HepG2 (cell line): ENCODE results near the gene ZNF559. TPM values are rescaled to one million over a fixed set of nuclear protein-coding genes. Genes with fewer than 3 reads are reported as not detected.

ENCODE experiments used
- ARHGAP35 ChIP-seq: sonication (generic); formaldehyde crosslinking; IDR thresholded peaks from 2 replicates; pipeline ENCODE4 v1.9.0; 2022; ENCODE audit warnings: mild to moderate bottlenecking, inconsistent platforms, moderate library complexity, missing genetic modification reagents, borderline replicate concordance
- ARNT ChIP-seq: fragments of 450-650 bp; IDR thresholded peaks from 2 replicates; pipeline ENCODE4 v1.6.1; 2017
- ATRX ChIP-seq: sonication (generic); formaldehyde crosslinking; IDR thresholded peaks from 2 replicates; pipeline ENCODE4 v1.4.0; 2020; ENCODE audit warnings: missing genetic modification reagents, borderline replicate concordance
- EHMT2 ChIP-seq: fragments of 200-600 bp; sonication (generic); IDR thresholded peaks from 2 replicates; pipeline ENCODE4 v1.7.0; 2017; ENCODE audit warnings: antibody characterized with exemption, low read depth, low read length, borderline replicate concordance
- GABPB1 ChIP-seq: IDR thresholded peaks from 2 replicates; pipeline ENCODE4 v1.6.1; 2016; ENCODE audit warnings: mild to moderate bottlenecking, missing genetic modification reagents, moderate library complexity, missing compliant biosample characterization
- NR1H2 ChIP-seq: sonication (generic); formaldehyde crosslinking; IDR thresholded peaks from 2 replicates; pipeline ENCODE4 v1.8.1; 2022; ENCODE audit warnings: low read depth, missing genetic modification reagents, borderline replicate concordance
- RAD21 ChIP-seq: fragments of 450-650 bp; formaldehyde crosslinking; IDR thresholded peaks from 2 replicates; pipeline ENCODE4 v1.5.0; 2020; ENCODE audit warnings: mild to moderate bottlenecking
- SIN3A ChIP-seq: IDR thresholded peaks from 2 replicates; pipeline ENCODE4 v1.6.1; 2011; ENCODE audit warnings: low read depth, mild to moderate bottlenecking, control low read depth, low read length, borderline replicate concordance
- SMAD1 ChIP-seq: sonication (generic); formaldehyde crosslinking; IDR thresholded peaks from 2 replicates; pipeline ENCODE4 v1.4.0; 2020; ENCODE audit warnings: missing genetic modification reagents, low read depth, mild to moderate bottlenecking, borderline replicate concordance
- SNAPC2 ChIP-seq: sonication (generic); formaldehyde crosslinking; IDR thresholded peaks from 2 replicates; pipeline ENCODE4 v1.8.1; 2022; ENCODE audit warnings: mild to moderate bottlenecking, missing genetic modification reagents
- SP4 ChIP-seq: sonication (generic); formaldehyde crosslinking; IDR thresholded peaks from 2 replicates; pipeline ENCODE4 v1.8.1; 2023; ENCODE audit warnings: mild to moderate bottlenecking, missing genetic modification reagents
- ZBTB42 ChIP-seq: sonication (generic); formaldehyde crosslinking; IDR thresholded peaks from 2 replicates; pipeline ENCODE4 v1.5.0; 2020; ENCODE audit warnings: mild to moderate bottlenecking, missing genetic modification reagents
- ZC3H13 ChIP-seq: sonication (generic); formaldehyde crosslinking; IDR thresholded peaks from 2 replicates; pipeline ENCODE4 v1.8.1; 2023; ENCODE audit warnings: mild to moderate bottlenecking, missing genetic modification reagents, moderate library complexity
- ZEB1 ChIP-seq: IDR thresholded peaks from 2 replicates; pipeline ENCODE4 v1.6.1; 2012; ENCODE audit warnings: mild to moderate bottlenecking, low read depth, inconsistent platforms; ENCODE audit not compliant: insufficient replicate concordance
- ZKSCAN5 ChIP-seq: sonication (generic); formaldehyde crosslinking; IDR thresholded peaks from 2 replicates; pipeline ENCODE4 v1.5.1; 2020; ENCODE audit warnings: mild to moderate bottlenecking, missing genetic modification reagents
- ZNF12 ChIP-seq: sonication (generic); formaldehyde crosslinking; IDR thresholded peaks from 2 replicates; pipeline ENCODE4 v1.5.0; 2020; ENCODE audit warnings: missing genetic modification reagents
- ZNF143 ChIP-seq: sonication (generic); formaldehyde crosslinking; IDR thresholded peaks from 2 replicates; pipeline ENCODE4 v1.4.0; 2020; ENCODE audit warnings: missing genetic modification reagents
- ZNF296 ChIP-seq: sonication (generic); formaldehyde crosslinking; conservative IDR thresholded peaks from 2 replicates; pipeline ENCODE4 v1.5.0; 2020; ENCODE audit warnings: mild to moderate bottlenecking, missing genetic modification reagents
- ZNF468 ChIP-seq: sonication (generic); formaldehyde crosslinking; IDR thresholded peaks from 2 replicates; pipeline ENCODE4 v1.8.0; 2022; ENCODE audit warnings: mild to moderate bottlenecking, moderate library complexity, missing genetic modification reagents
- ZNF720 ChIP-seq: sonication (generic); formaldehyde crosslinking; IDR thresholded peaks from 2 replicates; pipeline ENCODE4 v1.4.0; 2020; ENCODE audit warnings: missing genetic modification reagents
- ZNF792 ChIP-seq: IDR thresholded peaks from 2 replicates; pipeline ENCODE4 v1.6.1; 2016
- ZSCAN12 ChIP-seq: sonication (generic); formaldehyde crosslinking; IDR thresholded peaks from 2 replicates; pipeline ENCODE4 v1.9.0; 2021; ENCODE audit warnings: mild to moderate bottlenecking, missing genetic modification reagents
- polyA plus RNA-seq, 8 experiments: library from polyadenylated mRNA; depleted of rRNA in 3 of 8; stranded (reverse) in 7 of 8; unstranded in 1 of 8; fragments of >200 nt; fragmentation: Illumina TruSeq in 4 of 8; extraction: Trizol in 4 of 8; gene quantifications; 2 replicates each; pipeline versions ENCODE4 v1.2.1 to v1.2.3, GENCODE V29; 2011 to 2016; ENCODE audit warnings: low read depth in 4 of 8, missing spikeins in 1 of 8, mixed read lengths in 1 of 8; ENCODE audit not compliant: insufficient read depth in 1 of 8
- total RNA-seq, 5 experiments: library from RNA; depleted of rRNA; stranded (reverse); fragments of >200 nt; fragmentation: Illumina TruSeq; extraction: Trizol; gene quantifications; 2 replicates each; pipeline ENCODE4 v1.2.3, GENCODE V29; 2016; ENCODE audit warnings: low read depth in 1 of 5
- TF ChIP-seq, protein P1 (sequence below): sonication (generic); formaldehyde crosslinking; IDR thresholded peaks from 2 replicates; pipeline ENCODE4 v1.8.0; 2022; ENCODE audit warnings: missing genetic modification reagents, low read depth, mild to moderate bottlenecking, borderline replicate concordance
- TF ChIP-seq, protein P2 (sequence below): sonication (generic); formaldehyde crosslinking; IDR thresholded peaks from 2 replicates; pipeline ENCODE4 v1.5.0; 2020; ENCODE audit warnings: missing genetic modification reagents, mild to moderate bottlenecking, borderline replicate concordance
- TF ChIP-seq, protein P3 (sequence below): sonication (generic); formaldehyde crosslinking; conservative IDR thresholded peaks from 2 replicates; pipeline ENCODE4 v1.4.0; 2020; ENCODE audit warnings: missing genetic modification reagents
- TF ChIP-seq, protein P4 (sequence below): sonication (generic); formaldehyde crosslinking; IDR thresholded peaks from 2 replicates; pipeline ENCODE4 v1.4.0; 2020; ENCODE audit warnings: missing genetic modification reagents; ENCODE audit errors: not compliant biosample characterization
- TF ChIP-seq, protein P5 (sequence below): sonication (generic); formaldehyde crosslinking; IDR thresholded peaks from 2 replicates; pipeline ENCODE4 v1.5.0; 2020; ENCODE audit warnings: missing genetic modification reagents, mild to moderate bottlenecking, borderline replicate concordance

The ZNF559 gene
- total and polyA plus RNA-seq, 2 of the 13 experiments (the other 11 are each of a cell fraction or from before 2014, with no cell fraction given) = 6.3 to 9.8 TPM

DNA sequence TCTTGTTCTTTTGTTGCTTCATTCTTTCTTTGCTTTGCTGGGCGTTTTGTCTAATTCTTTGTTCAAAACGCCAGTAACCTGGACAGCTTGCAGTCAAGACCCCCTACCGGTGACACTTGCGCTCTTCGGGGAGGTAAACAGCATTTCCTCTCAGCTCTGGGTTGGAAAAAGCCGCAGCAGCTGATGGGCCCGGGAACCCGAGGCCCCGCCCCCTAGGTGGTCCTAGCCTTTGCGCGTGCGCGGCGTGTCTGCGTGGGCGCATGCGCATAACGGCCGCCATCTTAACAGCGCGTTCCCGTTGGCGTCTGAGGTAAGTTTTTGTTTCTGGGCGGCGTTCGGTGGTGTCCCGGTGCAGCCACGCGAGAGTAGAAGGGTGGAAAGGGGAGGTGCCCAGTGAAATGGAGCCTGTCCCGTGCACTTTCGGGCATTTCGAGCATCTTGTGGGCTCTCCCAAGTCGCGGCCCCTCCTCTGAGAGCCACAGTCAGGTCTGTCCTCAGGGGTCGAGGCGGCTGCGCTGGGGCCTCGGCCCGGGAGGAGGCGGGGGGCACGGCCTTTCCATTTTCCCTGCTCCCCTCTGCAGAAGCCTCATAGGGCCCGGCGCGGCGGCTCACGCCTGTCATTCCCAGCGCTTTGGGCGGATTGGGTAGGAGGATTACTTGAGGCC, at the start of gene ZNF559 (continued):
- TF ChIP-seq ZC3H13 (no peak), SMAD1 (CRISPR knock-in tag) (no peak), ARHGAP35 (no peak), NR1H2 (CRISPR knock-in tag) (no peak), ZNF468 (CRISPR knock-in tag) (no peak), ZNF792 (CRISPR knock-in tag) (no peak), EHMT2 (no peak), ZNF12 (CRISPR knock-in tag) (no peak), ZSCAN12 (CRISPR knock-in tag) (no peak), ZBTB42 (CRISPR knock-in tag) (no peak), ZNF296 (CRISPR knock-in tag) (no peak), GABPB1 (CRISPR knock-in tag) (peak; percentile 61; the same call in 1 of the 2 replicates), ZNF143 (CRISPR knock-in tag) (no peak), ZKSCAN5 (0 out of 2 replicates have a peak, but pooled peaks have one; percentile 72), ZNF720 (CRISPR knock-in tag) (no peak), ZEB1 (no peak), ATRX (CRISPR knock-in tag) (no peak), SP4 (CRISPR knock-in tag) (0 out of 2 replicates have a peak, but pooled peaks have one; percentile 26), RAD21 (CRISPR knock-in tag) (no peak), SNAPC2 (no peak), SIN3A (no peak; the same call in 1 of the 2 replicates), ARNT (no peak)
- TF ChIP-seq, protein P1, sequence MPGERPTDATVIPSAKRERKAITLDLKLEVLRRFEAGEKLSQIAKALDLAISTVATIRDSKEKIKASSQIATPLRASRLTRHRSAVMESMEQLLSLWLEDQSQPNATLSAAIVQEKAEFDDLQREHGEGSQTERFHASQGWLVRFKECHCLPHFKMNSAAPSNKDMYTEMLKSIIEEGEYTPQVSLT (CRISPR knock-in tag) = no peak
- TF ChIP-seq, protein P2, sequence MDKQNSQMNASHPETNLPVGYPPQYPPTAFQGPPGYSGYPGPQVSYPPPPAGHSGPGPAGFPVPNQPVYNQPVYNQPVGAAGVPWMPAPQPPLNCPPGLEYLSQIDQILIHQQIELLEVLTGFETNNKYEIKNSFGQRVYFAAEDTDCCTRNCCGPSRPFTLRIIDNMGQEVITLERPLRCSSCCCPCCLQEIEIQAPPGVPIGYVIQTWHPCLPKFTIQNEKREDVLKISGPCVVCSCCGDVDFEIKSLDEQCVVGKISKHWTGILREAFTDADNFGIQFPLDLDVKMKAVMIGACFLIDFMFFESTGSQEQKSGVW (CRISPR knock-in tag) = no peak
- TF ChIP-seq, protein P3, sequence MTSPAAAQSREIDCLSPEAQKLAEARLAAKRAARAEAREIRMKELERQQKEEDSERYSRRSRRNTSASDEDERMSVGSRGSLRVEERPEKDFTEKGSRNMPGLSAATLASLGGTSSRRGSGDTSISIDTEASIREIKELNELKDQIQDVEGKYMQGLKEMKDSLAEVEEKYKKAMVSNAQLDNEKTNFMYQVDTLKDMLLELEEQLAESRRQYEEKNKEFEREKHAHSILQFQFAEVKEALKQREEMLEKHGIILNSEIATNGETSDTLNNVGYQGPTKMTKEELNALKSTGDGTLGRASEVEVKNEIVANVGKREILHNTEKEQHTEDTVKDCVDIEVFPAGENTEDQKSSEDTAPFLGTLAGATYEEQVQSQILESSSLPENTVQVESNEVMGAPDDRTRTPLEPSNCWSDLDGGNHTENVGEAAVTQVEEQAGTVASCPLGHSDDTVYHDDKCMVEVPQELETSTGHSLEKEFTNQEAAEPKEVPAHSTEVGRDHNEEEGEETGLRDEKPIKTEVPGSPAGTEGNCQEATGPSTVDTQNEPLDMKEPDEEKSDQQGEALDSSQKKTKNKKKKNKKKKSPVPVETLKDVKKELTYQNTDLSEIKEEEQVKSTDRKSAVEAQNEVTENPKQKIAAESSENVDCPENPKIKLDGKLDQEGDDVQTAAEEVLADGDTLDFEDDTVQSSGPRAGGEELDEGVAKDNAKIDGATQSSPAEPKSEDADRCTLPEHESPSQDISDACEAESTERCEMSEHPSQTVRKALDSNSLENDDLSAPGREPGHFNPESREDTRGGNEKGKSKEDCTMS (CRISPR knock-in tag) = no peak
- TF ChIP-seq, protein P4, sequence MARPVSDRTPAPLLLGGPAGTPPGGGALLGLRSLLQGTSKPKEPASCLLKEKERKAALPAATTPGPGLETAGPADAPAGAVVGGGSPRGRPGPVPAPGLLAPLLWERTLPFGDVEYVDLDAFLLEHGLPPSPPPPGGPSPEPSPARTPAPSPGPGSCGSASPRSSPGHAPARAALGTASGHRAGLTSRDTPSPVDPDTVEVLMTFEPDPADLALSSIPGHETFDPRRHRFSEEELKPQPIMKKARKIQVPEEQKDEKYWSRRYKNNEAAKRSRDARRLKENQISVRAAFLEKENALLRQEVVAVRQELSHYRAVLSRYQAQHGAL (CRISPR knock-in tag) = no peak
- TF ChIP-seq, protein P5, sequence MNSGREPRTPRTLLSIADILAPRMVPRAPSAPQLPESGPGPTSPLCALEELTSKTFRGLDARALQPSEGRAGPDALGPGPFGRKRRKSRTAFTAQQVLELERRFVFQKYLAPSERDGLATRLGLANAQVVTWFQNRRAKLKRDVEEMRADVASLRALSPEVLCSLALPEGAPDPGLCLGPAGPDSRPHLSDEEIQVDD (CRISPR knock-in tag) = no peak
